ENCODE data around the gene CACNA1H. TPM values are rescaled to one million over a fixed set of nuclear protein-coding genes. Genes with fewer than 3 reads are reported as not detected.
A peak's percentile ranks its signal among the peaks of the same experiment; 100 is the strongest.
"Not testable (repeated sequence)": the region's sequence is repeated elsewhere in the genome, so short reads cannot be mapped to it uniquely, and the experiment has no call there.

The CACNA1H gene
- total RNA-seq, 4 donors from 2014 or later = 133 to 330 (median 173) TPM

DNA sequence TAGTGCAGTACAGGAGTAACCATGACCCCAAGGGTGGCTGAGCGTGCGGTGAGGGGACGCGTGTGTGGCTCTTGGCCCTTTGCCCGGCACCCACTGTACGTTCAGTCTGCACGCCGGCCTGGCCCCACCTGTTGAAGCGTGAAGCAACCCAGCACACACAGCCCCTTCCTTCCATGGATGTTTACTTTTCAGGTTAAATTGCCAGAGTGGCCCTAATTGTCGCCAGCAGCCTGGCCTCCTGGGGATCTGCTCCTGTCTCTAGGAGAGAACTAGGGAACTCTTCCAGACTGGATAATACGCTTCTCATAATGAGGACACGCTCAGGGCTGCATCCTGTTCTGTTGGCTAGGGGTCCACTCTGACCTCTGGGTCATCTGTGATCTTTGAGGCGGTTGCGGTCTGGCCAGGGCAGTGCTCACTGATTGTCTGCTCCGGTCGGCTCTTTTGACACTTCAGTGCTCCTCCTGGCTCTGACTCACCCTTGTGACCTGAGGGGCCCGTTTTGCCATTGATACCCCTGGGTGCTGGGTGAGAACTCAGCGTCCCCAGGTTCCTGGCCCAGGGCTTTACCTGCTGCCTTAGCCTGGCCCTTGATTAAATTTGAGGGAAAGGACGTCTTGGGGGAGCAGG lies 44.4 kb downstream of the CACNA1H start:
- H3K4me1 ChIP-seq = peaks cover 0 to 26% (median 14%) of the 10 kb centered on the region in 3 donors
- peak overlapping the region in 2 of 4 donors; percentile 7 to 17 for H3K27ac ChIP-seq
- TF ChIP-seq, protein P1, sequence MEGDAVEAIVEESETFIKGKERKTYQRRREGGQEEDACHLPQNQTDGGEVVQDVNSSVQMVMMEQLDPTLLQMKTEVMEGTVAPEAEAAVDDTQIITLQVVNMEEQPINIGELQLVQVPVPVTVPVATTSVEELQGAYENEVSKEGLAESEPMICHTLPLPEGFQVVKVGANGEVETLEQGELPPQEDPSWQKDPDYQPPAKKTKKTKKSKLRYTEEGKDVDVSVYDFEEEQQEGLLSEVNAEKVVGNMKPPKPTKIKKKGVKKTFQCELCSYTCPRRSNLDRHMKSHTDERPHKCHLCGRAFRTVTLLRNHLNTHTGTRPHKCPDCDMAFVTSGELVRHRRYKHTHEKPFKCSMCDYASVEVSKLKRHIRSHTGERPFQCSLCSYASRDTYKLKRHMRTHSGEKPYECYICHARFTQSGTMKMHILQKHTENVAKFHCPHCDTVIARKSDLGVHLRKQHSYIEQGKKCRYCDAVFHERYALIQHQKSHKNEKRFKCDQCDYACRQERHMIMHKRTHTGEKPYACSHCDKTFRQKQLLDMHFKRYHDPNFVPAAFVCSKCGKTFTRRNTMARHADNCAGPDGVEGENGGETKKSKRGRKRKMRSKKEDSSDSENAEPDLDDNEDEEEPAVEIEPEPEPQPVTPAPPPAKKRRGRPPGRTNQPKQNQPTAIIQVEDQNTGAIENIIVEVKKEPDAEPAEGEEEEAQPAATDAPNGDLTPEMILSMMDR (IDR thresholded peaks at IDR 0.05) = no peak
- H3K9me3 ChIP-seq = no peaks in the 10 kb centered on the region
- no peak for ATAC-seq
- H3K36me3 ChIP-seq = peaks cover 0 to 56% of the 10 kb centered on the region in 2 donors
- no peak overlapping the region for H3K4me3 ChIP-seq
- H3K27me3 ChIP-seq = no peaks in the 10 kb centered on the region
- 69% methylated on average over 10 of the region's 19 CpGs; no CpG with 5 or more reads in 1 of the 2 donors for WGBS, 2 donors (ENCODE audit: low coverage in 1 of 2)

DNA sequence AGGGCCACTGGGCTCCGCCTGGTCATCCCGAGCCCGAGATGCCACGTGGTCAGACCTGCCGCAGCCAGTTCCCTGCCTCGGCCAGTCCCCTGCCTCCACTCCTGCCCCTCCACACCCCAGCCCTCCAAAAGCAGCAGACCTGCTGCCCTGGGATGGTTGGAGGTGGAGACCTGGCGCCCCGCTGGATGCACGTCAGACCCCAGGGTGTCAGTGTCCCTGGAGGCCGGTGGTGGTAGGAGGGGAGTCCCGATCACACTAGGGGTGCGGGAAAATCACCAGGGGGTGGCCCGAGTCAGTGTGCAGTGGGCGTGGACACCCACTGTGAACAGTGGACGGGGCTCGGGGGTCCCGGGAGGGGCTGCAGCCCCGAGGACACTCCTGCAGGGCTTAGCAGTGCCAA lies 45.3 kb downstream of the CACNA1H start:
- WGBS, 2 donors (ENCODE audit: low coverage in 1 of 2) = 84% methylated on average over 12 of the region's 18 CpGs; no CpG with 5 or more reads in 1 of the 2 donors
- H3K9me3 ChIP-seq = no peaks in the 10 kb centered on the region
- peak overlapping the region in 2 of 4 donors; percentile 13 to 17 for H3K27ac ChIP-seq
- peaks cover 0 to 18% (median 14%) of the 10 kb centered on the region in 3 donors for H3K4me1 ChIP-seq
- H3K4me3 ChIP-seq = no peak overlapping the region
- no peaks in the 10 kb centered on the region for H3K27me3 ChIP-seq
- peaks cover 0 to 65% of the 10 kb centered on the region in 2 donors for H3K36me3 ChIP-seq
- ATAC-seq = no peak
- TF ChIP-seq, protein P1 (IDR thresholded peaks at IDR 0.05) = no peak
- TF ChIP-seq POLR2AphosphoS5 (IDR thresholded peaks at IDR 0.05) = no peak
- no peak for TF ChIP-seq POLR2A (IDR thresholded peaks at IDR 0.05)
- no peak for TF ChIP-seq EP300 (IDR thresholded peaks at IDR 0.05)

DNA sequence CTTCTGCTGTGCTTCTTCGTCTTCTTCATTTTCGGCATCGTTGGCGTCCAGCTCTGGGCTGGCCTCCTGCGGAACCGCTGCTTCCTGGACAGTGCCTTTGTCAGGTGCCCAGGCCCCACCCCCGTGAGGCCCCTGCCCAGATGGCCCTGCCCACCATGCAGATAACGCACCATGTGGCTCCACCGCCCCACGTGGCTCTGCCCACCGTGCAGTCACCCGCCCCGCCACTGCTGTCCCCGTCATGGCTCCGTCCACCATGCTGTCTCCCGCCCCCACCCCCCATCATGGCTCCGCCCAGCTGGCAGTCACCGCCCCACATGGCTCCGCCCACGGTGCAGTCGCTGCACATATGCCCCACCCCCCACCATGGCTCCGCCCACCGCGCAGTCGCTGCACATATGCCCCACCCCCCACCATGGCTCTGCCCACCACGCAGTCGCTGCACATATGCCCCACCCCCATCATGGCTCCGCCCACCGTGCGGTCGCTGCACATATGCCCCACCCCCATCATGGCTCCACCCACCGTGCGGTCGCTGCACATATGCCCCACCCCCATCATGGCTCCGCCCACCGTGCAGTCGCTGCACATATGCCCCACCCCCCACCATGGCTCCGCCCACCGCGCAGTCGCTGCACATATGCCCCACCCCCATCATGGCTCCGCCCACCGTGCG lies 45.9 kb downstream of the CACNA1H start:
- Histone ChIP-seq H3K27ac (peak overlapping the region in 1 of 4 donors; percentile 17), H3K4me1 (peaks cover 0 to 12% (median 10%) of the 10 kb centered on the region in 3 donors), H3K36me3 (peaks cover 0 to 71% of the 10 kb centered on the region in 2 donors)
- not testable (repeated sequence) for H3K27me3 ChIP-seq, H3K9me3 ChIP-seq, H3K4me3 ChIP-seq, ATAC-seq
- WGBS, 2 donors (ENCODE audit: low coverage in 1 of 2) = 88% methylated on average over 6 of the region's 44 CpGs; no CpG with 5 or more reads in 1 of the 2 donors

DNA sequence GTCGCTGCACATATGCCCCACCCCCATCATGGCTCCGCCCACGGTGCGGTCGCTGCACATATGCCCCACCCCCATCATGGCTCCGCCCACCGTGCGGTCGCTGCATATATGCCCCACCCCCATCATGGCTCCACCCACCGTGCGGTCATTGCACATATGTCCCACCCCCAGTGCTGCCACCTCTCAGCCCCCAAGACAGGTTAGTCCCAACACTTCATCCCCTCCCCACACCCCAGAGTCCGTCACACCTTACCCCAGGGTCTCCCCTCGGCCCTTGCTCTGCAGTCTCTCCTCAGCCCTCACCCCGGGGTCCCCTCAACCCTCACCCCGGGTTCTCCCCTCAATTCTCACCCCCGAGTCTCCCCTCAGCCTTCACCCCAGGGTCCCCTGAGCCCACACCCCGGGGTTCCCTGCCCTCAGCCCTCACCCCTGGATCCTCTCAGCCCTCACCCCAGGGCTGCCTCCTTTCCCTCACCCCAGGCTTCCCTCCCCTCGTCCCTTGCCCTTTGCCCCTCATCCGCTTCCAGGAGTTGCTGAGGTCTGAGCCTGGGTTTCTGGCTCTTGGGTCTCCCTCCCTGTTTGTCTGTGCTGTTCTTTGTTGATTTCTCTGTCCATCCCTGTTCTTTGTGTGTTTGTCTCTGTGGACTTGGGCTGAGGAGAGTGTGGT lies 46.6 kb downstream of the CACNA1H start:
- ATAC-seq = no peak

More for the DNA sequence above, 46.6 kb downstream of the CACNA1H start:
- no peak overlapping the region for H3K4me3 ChIP-seq
- H3K36me3 ChIP-seq = peaks cover 0 to 78% of the 10 kb centered on the region in 2 donors
- no peaks in the 10 kb centered on the region for H3K27me3 ChIP-seq
- H3K27ac ChIP-seq = no peak overlapping the region
- WGBS, 2 donors (ENCODE audit: low coverage in 1 of 2) = 73 to 87% methylated on average over 5 to 7 of the region's 19 CpGs
- no peak for TF ChIP-seq POLR2A (IDR thresholded peaks at IDR 0.05)
- TF ChIP-seq EP300 (IDR thresholded peaks at IDR 0.05) = no peak
- TF ChIP-seq POLR2AphosphoS5 (IDR thresholded peaks at IDR 0.05) = no peak
- TF ChIP-seq, protein P1 (IDR thresholded peaks at IDR 0.05) = no peak
- H3K4me1 ChIP-seq = peaks cover 0 to 5% (median 3%) of the 10 kb centered on the region in 3 donors
- H3K9me3 ChIP-seq = no peaks in the 10 kb centered on the region
